Measurements from ENCODE around the gene DMPK. TPM values are rescaled to one million over a fixed set of nuclear protein-coding genes. Genes with fewer than 3 reads are reported as not detected.
"Not testable (repeated sequence)": the region's sequence is repeated elsewhere in the genome, so short reads cannot be mapped to it uniquely, and the experiment has no call there.

The DMPK gene
- total RNA-seq, 2 experiments from 2014 or later = 14.9 to 34.7 TPM

DNA sequence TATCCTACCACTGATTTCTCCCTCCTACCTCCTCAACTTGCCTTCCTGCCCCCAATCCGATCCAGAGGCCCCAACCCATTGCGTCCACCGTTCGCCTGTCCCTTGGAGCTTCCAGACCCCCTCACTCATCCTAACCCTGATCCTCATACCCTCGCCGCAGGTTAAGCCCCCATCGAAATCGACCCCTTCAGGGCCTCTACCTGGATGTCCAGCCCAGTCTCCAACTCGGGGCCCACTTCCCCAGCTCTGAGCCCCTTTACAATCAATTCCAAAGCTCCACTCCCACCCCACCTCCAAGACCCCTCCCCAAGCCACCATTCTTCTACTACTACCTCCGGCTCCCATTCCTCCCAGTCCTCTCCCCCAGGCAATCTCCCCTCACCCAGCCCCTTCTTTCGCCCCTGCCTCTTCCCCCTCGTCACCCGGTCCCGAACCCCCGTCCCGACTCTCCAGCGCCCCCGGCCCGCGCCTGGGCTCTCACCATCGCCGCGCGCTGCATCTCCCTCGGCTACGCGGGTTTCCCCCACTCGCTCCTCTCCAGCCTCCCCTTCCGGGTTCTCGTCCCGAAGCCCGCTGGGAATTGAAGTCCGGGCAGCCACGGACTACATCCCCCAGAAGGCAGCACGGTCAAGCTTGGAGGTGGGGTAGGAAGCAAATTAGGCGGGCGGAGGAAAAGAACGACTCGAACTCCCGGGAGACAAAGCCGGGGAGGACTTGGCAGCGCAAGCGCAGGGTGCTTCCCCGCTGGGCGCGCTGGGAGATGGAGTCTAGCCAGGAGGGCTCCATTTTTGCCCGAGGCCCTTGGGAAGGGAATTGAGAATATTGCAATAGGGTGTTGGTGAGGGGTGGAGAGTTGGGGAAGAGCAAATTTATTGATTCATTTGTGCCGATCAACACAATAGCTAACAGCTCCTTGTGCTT, 51.7 kb downstream of the DMPK start, which contains the start of gene FBXO46:
Gene FBXO46 (minus strand): TSS at position 529 of the 921 bp plus-strand sequence. CDS start 17,401 bp downstream, outside the sequence.
- Histone ChIP-seq H2AFZ (ENCODE audit: low read length) (peak within 1 kb of the TSS; percentile 94; the same call in 1 of the 2 replicates), H3K36me3 (ENCODE audit: insufficient read depth, low read length) (no peaks in the 10 kb centered on the region), H3K9me3 (ENCODE audit: low read length) (no peaks in the 10 kb centered on the region), H3K4me2 (ENCODE audit: low read length) (peak within 1 kb of the TSS; percentile 85), H4K20me1 (ENCODE audit: insufficient read depth, low read length) (no peaks in the 10 kb centered on the region), H3K4me1 (ENCODE audit: insufficient read depth, low read length, poor library complexity, severe bottlenecking) (peaks cover 11% of the 10 kb centered on the region), H3K27ac (ENCODE audit: low read depth, low read length, poor library complexity, severe bottlenecking) (peak within 1 kb of the TSS; percentile 36), H3K79me2 (ENCODE audit: insufficient read depth, low read depth, low read length) (peaks cover 27% of the 10 kb centered on the region; the same call in 1 of the 2 replicates), H3K4me3 (ENCODE audit: low read depth, low read length, poor library complexity, severe bottlenecking) (peak within 1 kb of the TSS; percentile 97), H3K9me2 (ENCODE audit: insufficient read depth, low read length) (no peaks in the 10 kb centered on the region)
- TF ChIP-seq, protein P1, sequence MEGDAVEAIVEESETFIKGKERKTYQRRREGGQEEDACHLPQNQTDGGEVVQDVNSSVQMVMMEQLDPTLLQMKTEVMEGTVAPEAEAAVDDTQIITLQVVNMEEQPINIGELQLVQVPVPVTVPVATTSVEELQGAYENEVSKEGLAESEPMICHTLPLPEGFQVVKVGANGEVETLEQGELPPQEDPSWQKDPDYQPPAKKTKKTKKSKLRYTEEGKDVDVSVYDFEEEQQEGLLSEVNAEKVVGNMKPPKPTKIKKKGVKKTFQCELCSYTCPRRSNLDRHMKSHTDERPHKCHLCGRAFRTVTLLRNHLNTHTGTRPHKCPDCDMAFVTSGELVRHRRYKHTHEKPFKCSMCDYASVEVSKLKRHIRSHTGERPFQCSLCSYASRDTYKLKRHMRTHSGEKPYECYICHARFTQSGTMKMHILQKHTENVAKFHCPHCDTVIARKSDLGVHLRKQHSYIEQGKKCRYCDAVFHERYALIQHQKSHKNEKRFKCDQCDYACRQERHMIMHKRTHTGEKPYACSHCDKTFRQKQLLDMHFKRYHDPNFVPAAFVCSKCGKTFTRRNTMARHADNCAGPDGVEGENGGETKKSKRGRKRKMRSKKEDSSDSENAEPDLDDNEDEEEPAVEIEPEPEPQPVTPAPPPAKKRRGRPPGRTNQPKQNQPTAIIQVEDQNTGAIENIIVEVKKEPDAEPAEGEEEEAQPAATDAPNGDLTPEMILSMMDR (conservative IDR thresholded peaks at IDR 0.05; ENCODE audit: low read length) = peak; percentile 68
- no peak for TF ChIP-seq EZH2phosphoT487 (IDR thresholded peaks at IDR 0.05; ENCODE audit: borderline replicate concordance, low read depth, low read length)
- ChIA-PET CTCF (ENCODE audit: unreplicated experiment) (interaction anchor here (0.6 kb wide), 3 partner anchors 37 to 40 kb away, joined by 3 to 5 read pairs (median 4); partner anchors contain the start of gene SIX5), POLR2A (interaction anchor here (0.6 to 2.2 kb wide), 5 partner anchors 13 to 195 kb away, joined by 3 to 13 read pairs (median 5); no protein-coding TSS in a partner anchor)
- BruUV-seq (replicated peaks) = no TSS peak
- peak; percentile 99 for DNase-seq (ENCODE audit: low spot score)
- intact Hi-C loops (cut with micrococcal nuclease; ENCODE audit: unreplicated experiment) = no loop called here

DNA sequence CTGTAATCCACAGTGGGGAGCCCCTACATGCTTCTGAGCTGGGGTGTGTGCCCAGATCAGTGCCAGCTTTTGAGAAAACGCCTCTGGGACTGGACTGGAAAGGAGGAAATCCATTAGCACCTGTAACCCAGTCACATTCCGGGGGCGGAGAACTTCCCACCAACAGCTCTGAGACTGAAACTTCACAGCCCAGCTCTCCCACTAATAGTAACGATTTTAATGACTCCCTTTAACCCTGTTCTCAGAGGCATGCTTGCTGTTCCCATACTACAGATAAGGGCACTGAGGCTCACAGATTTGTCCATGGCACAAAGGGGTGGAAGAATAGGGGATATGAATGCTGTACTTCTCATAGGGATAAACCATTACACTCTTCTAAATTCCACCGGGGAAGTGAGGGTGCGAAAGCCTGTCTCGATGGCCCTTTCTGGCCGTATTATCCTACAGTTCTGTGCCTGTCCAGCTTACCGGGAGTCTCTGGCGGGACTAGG, 52.4 kb downstream of the DMPK start:
- H3K4me2 ChIP-seq (ENCODE audit: low read length) = peak overlapping the region; percentile 85
- no peak overlapping the region; the same call in 1 of the 2 replicates for H2AFZ ChIP-seq (ENCODE audit: low read length)
- H3K27ac ChIP-seq (ENCODE audit: low read depth, low read length, poor library complexity, severe bottlenecking) = peak overlapping the region; percentile 36
- intact Hi-C loops (cut with micrococcal nuclease; ENCODE audit: unreplicated experiment) = no loop called here
- CTCF ChIA-PET (ENCODE audit: unreplicated experiment) = interaction anchor here (0.6 kb wide), 2 partner anchors 36 to 41 kb away, joined by 3 to 5 read pairs; no protein-coding TSS in a partner anchor
- peak overlapping the region; percentile 97 for H3K4me3 ChIP-seq (ENCODE audit: low read depth, low read length, poor library complexity, severe bottlenecking)
- H4K20me1 ChIP-seq (ENCODE audit: insufficient read depth, low read length) = no peaks in the 10 kb centered on the region
- H3K79me2 ChIP-seq (ENCODE audit: insufficient read depth, low read depth, low read length) = peaks cover 33% of the 10 kb centered on the region; the same call in 1 of the 2 replicates
- peaks cover 11% of the 10 kb centered on the region for H3K4me1 ChIP-seq (ENCODE audit: insufficient read depth, low read length, poor library complexity, severe bottlenecking)
- DNase-seq (ENCODE audit: low spot score) = no peak
- TSS peak; percentile 66 for BruUV-seq (replicated peaks)
- no peaks in the 10 kb centered on the region for H3K9me2 ChIP-seq (ENCODE audit: insufficient read depth, low read length)
- no peak for TF ChIP-seq EZH2phosphoT487 (IDR thresholded peaks at IDR 0.05; ENCODE audit: borderline replicate concordance, low read depth, low read length)
- TF ChIP-seq, protein P1 (conservative IDR thresholded peaks at IDR 0.05; ENCODE audit: low read length) = no peak
- no peaks in the 10 kb centered on the region for H3K9me3 ChIP-seq (ENCODE audit: low read length)
- H3K36me3 ChIP-seq (ENCODE audit: insufficient read depth, low read length) = no peaks in the 10 kb centered on the region
- POLR2A ChIA-PET = interaction anchor here (1.0 to 2.2 kb wide), 2 partner anchors 12 to 37 kb away, joined by 3 to 13 read pairs; no protein-coding TSS in a partner anchor

DNA sequence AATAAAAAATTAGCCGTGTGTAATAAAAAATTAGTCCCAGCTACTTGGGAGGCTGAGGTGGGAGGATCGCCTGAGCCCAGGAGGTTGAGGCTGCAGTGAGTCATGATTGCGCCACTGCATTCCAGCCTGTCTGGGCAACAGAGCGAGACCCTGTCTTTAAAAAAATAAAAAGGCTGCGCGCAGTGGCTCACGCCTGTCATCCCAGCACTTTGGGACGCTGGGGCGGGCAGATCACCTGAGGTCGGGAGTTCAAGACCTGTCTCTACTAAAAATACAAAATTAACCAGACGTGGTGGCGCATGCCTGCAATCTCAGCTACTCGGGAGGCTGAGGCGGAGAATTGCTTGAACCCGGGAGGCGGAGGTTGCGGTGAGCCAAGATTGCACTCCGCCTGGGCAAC, 53.6 kb downstream of the DMPK start:
- H3K9me3 ChIP-seq (ENCODE audit: low read length); H3K9me2 ChIP-seq (ENCODE audit: insufficient read depth, low read length); CTCF ChIA-PET (ENCODE audit: unreplicated experiment); BruUV-seq (replicated peaks); DNase-seq (ENCODE audit: low spot score); H2AFZ ChIP-seq (ENCODE audit: low read length); H3K4me2 ChIP-seq (ENCODE audit: low read length); H4K20me1 ChIP-seq (ENCODE audit: insufficient read depth, low read length); H3K27ac ChIP-seq (ENCODE audit: low read depth, low read length, poor library complexity, severe bottlenecking); intact Hi-C loops (cut with micrococcal nuclease; ENCODE audit: unreplicated experiment); H3K4me3 ChIP-seq (ENCODE audit: low read depth, low read length, poor library complexity, severe bottlenecking); H3K36me3 ChIP-seq (ENCODE audit: insufficient read depth, low read length); POLR2A ChIA-PET: not testable (repeated sequence)
- peaks cover 33% of the 10 kb centered on the region; the same call in 1 of the 2 replicates for H3K79me2 ChIP-seq (ENCODE audit: insufficient read depth, low read depth, low read length)
- peaks cover 11% of the 10 kb centered on the region for H3K4me1 ChIP-seq (ENCODE audit: insufficient read depth, low read length, poor library complexity, severe bottlenecking)

DNA sequence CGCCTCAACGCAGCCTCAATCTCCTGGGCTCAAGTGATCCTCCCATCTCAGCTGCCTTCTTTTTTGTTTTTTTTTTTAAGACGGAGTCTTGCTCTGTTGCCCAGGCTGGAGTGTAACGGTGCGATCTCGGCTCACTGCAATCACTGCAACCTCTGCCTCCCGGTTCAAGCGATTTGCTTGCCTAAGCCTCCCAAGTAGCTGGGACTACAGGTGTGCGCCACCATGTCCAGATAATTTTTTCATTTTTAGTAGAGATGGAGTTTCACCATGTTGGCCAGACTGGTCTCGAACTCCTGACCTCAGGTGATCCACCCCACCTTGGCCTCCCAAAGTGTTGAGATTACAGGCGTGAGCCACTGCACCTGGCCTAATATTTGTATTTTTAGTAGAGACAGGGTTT, 62.2 kb downstream of the DMPK start:
- POLR2A ChIA-PET = interaction anchor here (0.6 to 0.7 kb wide), 3 partner anchors 13 to 253 kb away, joined by 3 to 5 read pairs (median 3); no protein-coding TSS in a partner anchor
- BruUV-seq (replicated peaks); H3K4me2 ChIP-seq (ENCODE audit: low read length); H3K9me3 ChIP-seq (ENCODE audit: low read length); intact Hi-C loops (cut with micrococcal nuclease; ENCODE audit: unreplicated experiment); DNase-seq (ENCODE audit: low spot score); H2AFZ ChIP-seq (ENCODE audit: low read length); H4K20me1 ChIP-seq (ENCODE audit: insufficient read depth, low read length); H3K27ac ChIP-seq (ENCODE audit: low read depth, low read length, poor library complexity, severe bottlenecking); CTCF ChIA-PET (ENCODE audit: unreplicated experiment); H3K4me3 ChIP-seq (ENCODE audit: low read depth, low read length, poor library complexity, severe bottlenecking); H3K9me2 ChIP-seq (ENCODE audit: insufficient read depth, low read length): not testable (repeated sequence)
- peaks cover 34% of the 10 kb centered on the region for H3K36me3 ChIP-seq (ENCODE audit: insufficient read depth, low read length)
- peaks cover 30% of the 10 kb centered on the region for H3K79me2 ChIP-seq (ENCODE audit: insufficient read depth, low read depth, low read length)
- H3K4me1 ChIP-seq (ENCODE audit: insufficient read depth, low read length, poor library complexity, severe bottlenecking) = peaks cover 25% of the 10 kb centered on the region
